SK-N-SH (cell line): ENCODE data around the gene SETD3. TPM values are rescaled to one million over a fixed set of nuclear protein-coding genes. Genes with fewer than 3 reads are reported as not detected.

Experiments
- CTCF ChIA-PET: fragments of 300-600, 350-600 bp; formaldehyde crosslinking; extraction: SDS; loops from one replicate; lab custom pipeline; 2021; lab: Yijun Ruan, JAX
- POLR2A ChIA-PET: fragments of 350-600 bp; sonication (Branson Sonifier 250); formaldehyde crosslinking; extraction: SDS; loops from one replicate; lab custom pipeline; 2020; ENCODE audit warnings: antibody characterized with exemption, inconsistent platforms; lab: Yijun Ruan, JAX
- DNase-seq: peaks from one replicate; pipeline ENCODE4 v3.0.0; 2012
- H2AFZ ChIP-seq: fragments of 200-600 bp; sonication (generic); 2 replicates; pipeline ENCODE4 v1.8.1; 2016; ENCODE audit warnings: antibody characterized with exemption, mild to moderate bottlenecking, low read depth
- H3F3A ChIP-seq: fragments of 200-600 bp; sonication (generic); replicated peaks from 2 replicates; pipeline ENCODE3; 2016; ENCODE audit warnings: antibody characterized with exemption, mild to moderate bottlenecking; ENCODE audit not compliant: insufficient read depth
- H3K27ac ChIP-seq, 2 experiments: fragments of 200-500 bp in 1 of 2; fragments of 200-600 bp in 1 of 2; sonication (Bioruptor generic) in 1 of 2; sonication (generic), shearing (Covaris generic) in 1 of 2; 2 replicates each; pipeline versions ENCODE4 v1.5.1 to v1.6.1; 2014 to 2016; ENCODE audit warnings: low read depth in 2 of 2, inconsistent platforms in 1 of 2, low read length in 1 of 2, mild to moderate bottlenecking in 1 of 2, mixed read lengths in 1 of 2
- H3K27me3 ChIP-seq: fragments of 200-600 bp; sonication (generic), shearing (Covaris generic); 2 replicates; pipeline ENCODE4 v1.6.1; 2016; ENCODE audit warnings: mixed run types; ENCODE audit not compliant: insufficient read depth
- H3K36me3 ChIP-seq, 2 experiments: fragments of 200-500 bp in 1 of 2; fragments of 200-600 bp in 1 of 2; sonication (Bioruptor generic) in 1 of 2; sonication (generic) in 1 of 2; replicated peaks in 1 of 2; 2 replicates each; pipeline versions ENCODE3 to v1.5.1; 2014 to 2016; ENCODE audit warnings: low read length in 1 of 2, mild to moderate bottlenecking in 1 of 2; ENCODE audit not compliant: insufficient read depth in 2 of 2, control insufficient read depth in 1 of 2
- H3K4me1 ChIP-seq, 2 experiments: fragments of 200-500 bp in 1 of 2; fragments of 200-600 bp in 1 of 2; sonication (Bioruptor generic) in 1 of 2; sonication (generic), shearing (Covaris generic) in 1 of 2; 2 replicates each; pipeline versions ENCODE4 v1.5.1 to v1.6.1; 2014 to 2016; ENCODE audit warnings: low read depth in 1 of 2, low read length in 1 of 2, mixed run types in 1 of 2; ENCODE audit not compliant: insufficient read depth in 2 of 2, control insufficient read depth in 1 of 2
- H3K4me2 ChIP-seq: fragments of 200-600 bp; sonication (generic), shearing (Covaris generic); 2 replicates; pipeline ENCODE4 v1.6.1; 2017; ENCODE audit warnings: mixed run types
- H3K4me3 ChIP-seq, 2 experiments: fragments of 200-500 bp in 1 of 2; fragments of 200-600 bp in 1 of 2; sonication (Bioruptor generic) in 1 of 2; sonication (generic), shearing (Covaris generic) in 1 of 2; 2 replicates each; pipeline versions ENCODE4 v1.5.1 to v1.8.1; 2014 to 2016; ENCODE audit warnings: low read depth in 2 of 2, inconsistent platforms in 1 of 2, low read length in 1 of 2, mild to moderate bottlenecking in 1 of 2, mixed read lengths in 1 of 2, moderate library complexity in 1 of 2
- H3K79me2 ChIP-seq: fragments of 200-600 bp; sonication (generic); 2 replicates; pipeline ENCODE4 v1.8.1; 2017; ENCODE audit warnings: mild to moderate bottlenecking; ENCODE audit not compliant: insufficient read depth
- H3K9ac ChIP-seq: fragments of 200-600 bp; sonication (generic); 2 replicates; pipeline ENCODE4 v1.6.1; 2017; ENCODE audit warnings: mixed run types
- H3K9me2 ChIP-seq: fragments of 200-600 bp; sonication (generic); 2 replicates; pipeline ENCODE4 v1.6.1; 2017; ENCODE audit warnings: mixed run types
- H3K9me3 ChIP-seq: fragments of 200-600 bp; sonication (generic); 2 replicates; pipeline ENCODE4 v1.6.1; 2017; ENCODE audit warnings: mixed run types, mild to moderate bottlenecking, moderate library complexity
- H4K20me1 ChIP-seq: fragments of 200-600 bp; sonication (generic); 2 replicates; pipeline ENCODE4 v1.6.1; 2017; ENCODE audit warnings: mild to moderate bottlenecking, mixed run types; ENCODE audit not compliant: insufficient read depth
- CHD2 ChIP-seq: fragments of 150-350 bp; IDR thresholded peaks from 2 replicates; pipeline ENCODE4 v1.6.1; 2018; ENCODE audit warnings: low read length; ENCODE audit not compliant: partially characterized antibody
- CTCF ChIP-seq: fragments of 200-600 bp; sonication (generic); IDR thresholded peaks from 2 replicates; pipeline ENCODE4 v1.6.1; 2017; ENCODE audit warnings: antibody characterized with exemption, mild to moderate bottlenecking, moderate library complexity
- ELF1 ChIP-seq: IDR thresholded peaks from 2 replicates; pipeline ENCODE4 v1.4.0; 2012
- EZH2phosphoT487 ChIP-seq: fragments of 200-600 bp; sonication (generic); IDR thresholded peaks from 2 replicates; pipeline ENCODE4 v1.6.1; 2017; ENCODE audit warnings: low read depth, mixed run types, mild to moderate bottlenecking, antibody characterized with exemption, moderate library complexity, borderline replicate concordance
- GABPA ChIP-seq: IDR thresholded peaks from 2 replicates; pipeline ENCODE4 v1.4.0; 2012; ENCODE audit warnings: low read depth, mild to moderate bottlenecking
- GATA2 ChIP-seq: sonication (generic); formaldehyde crosslinking; IDR thresholded peaks from 2 replicates; pipeline ENCODE4 v1.5.0; 2020; ENCODE audit warnings: mild to moderate bottlenecking, missing genetic modification reagents
- IRF3 ChIP-seq: fragments of 150-350 bp; IDR thresholded peaks from 2 replicates; pipeline ENCODE4 v1.6.1; 2016; ENCODE audit warnings: mild to moderate bottlenecking, low read depth, low read length
- JUND ChIP-seq: IDR thresholded peaks from 2 replicates; pipeline ENCODE4 v1.4.0; 2012
- MAX ChIP-seq: IDR thresholded peaks from 2 replicates; pipeline ENCODE4 v1.4.0; 2012; ENCODE audit warnings: low read depth
- MEF2A ChIP-seq: IDR thresholded peaks from 2 replicates; pipeline ENCODE4 v1.4.0; 2012; ENCODE audit warnings: low read depth, borderline replicate concordance
- MXI1 ChIP-seq: IDR thresholded peaks from 2 replicates; pipeline ENCODE4 v1.6.1; 2012; ENCODE audit warnings: mild to moderate bottlenecking, low read depth, low read length, improper control_type of control experiment
- PBX3 ChIP-seq: IDR thresholded peaks from 2 replicates; pipeline ENCODE4; 2012
- POLR2AphosphoS5 ChIP-seq: IDR thresholded peaks from 2 replicates; pipeline ENCODE4 v1.6.1; 2012; ENCODE audit warnings: low read depth, low read length
- USF2 ChIP-seq: fragments of 150-350 bp; IDR thresholded peaks from 2 replicates; pipeline ENCODE4 v1.6.1; 2017; ENCODE audit warnings: antibody characterized with exemption, low read length, low read depth, borderline replicate concordance
- YY1 ChIP-seq: IDR thresholded peaks from 2 replicates; pipeline ENCODE4 v1.4.0; 2012; ENCODE audit warnings: low read depth, mild to moderate bottlenecking
- ZBTB33 ChIP-seq: IDR thresholded peaks from 2 replicates; pipeline ENCODE4 v1.4.0; 2012; ENCODE audit warnings: low read depth, borderline replicate concordance
- WGBS: methylation state at CpG from one replicate; pipeline ENCODE4 v1.1.6; 2017; ENCODE audit warnings: low lambda C conversion rate; 5-methylcytosine and 5-hydroxymethylcytosine counted together
- polyA plus RNA-seq, 3 experiments: library from polyadenylated mRNA; depleted of rRNA; stranded (reverse); fragments of >200 nt; gene quantifications; 2 replicates each; pipeline ENCODE4 v1.2.3, GENCODE V29; 2012

Gene SETD3
- polyA plus RNA-seq, 1 of the 3 experiments (the other 2 are of a cell fraction), result 19.1 TPM

GRCh38 chr14:99511421-99512109 lies 30.9 kb upstream of the SETD3 start:
- DNase-seq, result peak; percentile 21
- H3K27ac ChIP-seq, result peak overlapping the region in 1 of 2 experiments; percentile 16; a peak in 1 of 4 replicates
- no peak overlapping the region for H3K4me3 ChIP-seq
- POLR2A ChIA-PET, result no interaction called here
- CTCF ChIA-PET, result interaction anchor here (0.8 to 1.7 kb wide), 3 partner anchors 10 to 117 kb away, joined by 3 to 5 read pairs (median 4); no protein-coding TSS in a partner anchor
- H3K9me2 ChIP-seq, result no peaks in the 10 kb centered on the region
- no peaks in the 10 kb centered on the region for H3K27me3 ChIP-seq
- 87% methylated on average over 8 of the region's 12 CpGs for WGBS
- TF ChIP-seq CHD2 (no peak), PBX3 (no peak), POLR2AphosphoS5 (no peak), YY1 (no peak), JUND (no peak), MXI1 (no peak), MEF2A (no peak), CTCF (no peak), GABPA (no peak), MAX (no peak), USF2 (no peak), ZBTB33 (no peak), EZH2phosphoT487 (no peak), GATA2 (CRISPR knock-in tag) (no peak), ELF1 (no peak), IRF3 (no peak)
- peaks cover 0 to 4% of the 10 kb centered on the region in 2 experiments; a peak in 1 of 4 replicates for H3K4me1 ChIP-seq
- peaks cover 8% of the 10 kb centered on the region for H3F3A ChIP-seq
- no peak overlapping the region for H2AFZ ChIP-seq
- no peaks in the 10 kb centered on the region for H3K9me3 ChIP-seq
- H3K36me3 ChIP-seq, result peaks cover 26 to 69% of the 10 kb centered on the region in 2 experiments
- no peak overlapping the region for H3K4me2 ChIP-seq
- H3K9ac ChIP-seq, result no peak overlapping the region
- H3K79me2 ChIP-seq, result no peaks in the 10 kb centered on the region
- 0 out of 2 replicates have a peak, but pooled peaks cover 13% of the 10 kb centered on the region for H4K20me1 ChIP-seq
